HG02970 (cell line): ENCODE measurements around the gene SUGP1.

Experiments
- ATAC-seq: cut with Tn5 transposase; IDR thresholded peaks from one replicate; pipeline ENCODE4 v1.9.1; 2021; ENCODE audit warnings: mild to moderate bottlenecking, moderate library complexity, moderate number of reproducible peaks; ENCODE audit not compliant: unreplicated experiment, low FRiP score

Gene SUGP1

GRCh38 chr19:19238126-19238894 lies 82.0 kb downstream of the SUGP1 start:
- ATAC-seq: no peak

GRCh38 chr19:19236173-19236572 lies 84.1 kb downstream of the SUGP1 start:
- no peak for ATAC-seq

GRCh38 chr19:19234220-19234816 lies 86.0 kb downstream of the SUGP1 start:
- no peak for ATAC-seq

- no peak for ATAC-seq
These were observed 88.0 kb downstream of the SUGP1 start for GRCh38 chr19:19232261-19232721.

- ATAC-seq: no peak
These were observed 89.3 kb downstream of the SUGP1 start for GRCh38 chr19:19230999-19231398.

- no peak for ATAC-seq
These were observed 90.6 kb downstream of the SUGP1 start for GRCh38 chr19:19229701-19230100.

- ATAC-seq: no peak
These were observed 93.1 kb downstream of the SUGP1 start for GRCh38 chr19:19227217-19227616.

GRCh38 chr19:19226663-19227062 lies 93.6 kb downstream of the SUGP1 start:
- ATAC-seq: no peak

GRCh38 chr19:19226204-19226603 lies 94.1 kb downstream of the SUGP1 start:
- no peak for ATAC-seq
